Hematopoietic multipotent progenitor cell treated with erythropoietin and hydrocortisone succinate and interleukin-3 and kit ligand, for 15 days (in vitro differentiated cells): ENCODE measurements around the gene KRTAP2-1.
"Not testable (repeated sequence)": the region's sequence is repeated elsewhere in the genome, so short reads cannot be mapped to it uniquely, and the experiment has no call there.

ENCODE experiments used
- DNase-seq: peaks from one replicate; pipeline ENCODE4 v3.0.0-alpha.2; 2015; ENCODE audit warnings: low spot score

KRTAP2-1 gene

DNA sequence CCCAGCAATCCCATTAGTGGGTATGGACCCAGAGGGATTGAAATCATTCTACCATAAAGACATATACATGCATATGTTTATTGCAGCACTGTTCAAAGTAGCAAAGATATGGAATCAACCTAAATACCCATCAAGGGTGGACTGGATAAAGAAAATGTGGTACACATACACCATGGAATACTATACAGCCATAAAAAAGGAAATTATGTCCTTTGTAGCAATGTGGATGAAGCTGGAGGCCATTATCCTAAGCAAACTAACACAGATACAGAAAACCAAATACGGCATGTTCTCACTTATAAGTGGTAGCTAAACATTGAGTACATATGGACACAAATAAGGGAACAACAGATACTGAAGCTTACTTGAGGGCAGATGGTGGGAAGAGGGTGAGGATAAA, 10.4 kb upstream of the KRTAP2-1 start:
- DNase-seq, result no peak

DNA sequence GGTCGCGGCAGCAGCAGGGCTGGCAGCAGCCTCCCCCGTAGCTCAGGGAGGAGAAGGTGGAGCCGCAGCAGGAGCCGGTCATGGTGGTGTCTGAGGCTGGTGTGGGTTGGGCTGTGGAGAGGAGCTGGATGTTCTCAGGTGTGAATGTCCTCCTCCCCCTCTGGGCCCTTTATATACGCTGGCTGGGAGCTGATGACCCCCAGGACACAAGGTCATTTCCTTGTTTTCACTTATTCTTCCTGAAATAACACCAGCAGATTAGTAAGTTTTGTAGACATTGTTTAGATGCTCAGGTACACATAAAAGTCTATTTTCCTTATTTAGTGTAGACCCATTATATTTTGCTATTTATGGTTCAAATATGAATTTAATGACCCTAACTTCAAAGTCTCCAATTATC, 8.0 kb upstream of the KRTAP2-1 start, which contains the start of gene KRTAP2-2:
Gene KRTAP2-2, minus strand, starts transcription at position 101 of the 400 bp plus-strand sequence. Its CDS starts 19 bp downstream, at position 82.
- DNase-seq, result not testable (repeated sequence)

DNA sequence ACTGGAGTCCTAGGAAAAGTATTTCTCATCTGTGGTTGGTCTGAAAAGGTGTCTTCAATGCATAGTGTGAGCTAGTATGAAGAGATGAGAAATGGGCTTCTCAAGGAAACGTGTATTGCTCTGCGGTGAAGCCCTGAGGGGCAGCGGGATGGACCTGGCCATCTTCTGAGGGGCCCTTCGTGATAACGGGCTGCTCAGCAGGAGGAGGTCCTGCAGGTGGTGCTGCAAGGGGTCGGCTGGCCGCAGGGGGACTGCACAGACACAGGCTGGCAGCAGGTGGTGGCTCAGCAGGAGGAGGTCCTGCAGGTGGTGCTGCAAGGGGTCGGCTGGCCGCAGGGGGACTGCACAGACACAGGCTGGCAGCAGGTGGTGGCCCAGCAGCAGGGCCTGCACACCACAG, 7.4 kb upstream of the KRTAP2-1 start:
- DNase-seq, result not testable (repeated sequence)

DNA sequence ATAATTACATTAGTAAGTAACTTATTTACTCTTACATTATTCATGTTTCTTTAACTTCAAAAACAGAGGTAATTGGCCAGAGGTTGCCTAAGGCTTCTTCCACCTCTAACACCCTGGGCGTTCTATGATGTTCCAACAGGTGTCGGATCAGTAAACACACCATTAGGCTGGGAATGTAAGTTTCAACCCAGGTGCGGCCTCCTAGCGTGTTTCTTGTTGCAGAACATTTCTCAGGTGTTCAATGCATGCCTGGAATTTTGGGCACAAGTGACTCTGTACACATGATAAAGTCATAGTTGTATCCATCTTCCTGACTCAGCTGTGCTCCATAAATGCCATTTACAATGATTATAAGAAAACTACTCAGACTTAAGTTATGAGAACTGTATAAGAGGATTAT, 6.9 kb upstream of the KRTAP2-1 start:
- no peak for DNase-seq

DNA sequence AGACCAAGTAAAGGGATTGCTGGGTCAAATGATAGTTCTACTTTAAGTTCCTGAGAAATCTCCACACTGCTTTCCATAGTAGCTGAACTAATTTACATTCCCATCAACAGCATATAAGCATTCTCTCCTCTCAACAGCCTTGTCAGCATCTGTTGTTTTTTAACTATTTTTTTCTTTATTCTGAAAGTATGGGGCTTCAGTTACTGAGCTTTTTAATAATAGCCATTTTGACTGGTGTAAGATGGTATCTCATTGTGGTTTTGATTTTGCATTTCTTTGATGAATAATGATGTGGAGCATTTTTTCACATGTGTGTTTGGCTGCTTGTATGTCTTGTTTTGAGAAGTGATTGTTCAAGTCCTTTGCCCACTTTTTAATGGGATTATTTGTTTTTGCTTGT, 5.5 kb upstream of the KRTAP2-1 start:
- DNase-seq, result no peak

DNA sequence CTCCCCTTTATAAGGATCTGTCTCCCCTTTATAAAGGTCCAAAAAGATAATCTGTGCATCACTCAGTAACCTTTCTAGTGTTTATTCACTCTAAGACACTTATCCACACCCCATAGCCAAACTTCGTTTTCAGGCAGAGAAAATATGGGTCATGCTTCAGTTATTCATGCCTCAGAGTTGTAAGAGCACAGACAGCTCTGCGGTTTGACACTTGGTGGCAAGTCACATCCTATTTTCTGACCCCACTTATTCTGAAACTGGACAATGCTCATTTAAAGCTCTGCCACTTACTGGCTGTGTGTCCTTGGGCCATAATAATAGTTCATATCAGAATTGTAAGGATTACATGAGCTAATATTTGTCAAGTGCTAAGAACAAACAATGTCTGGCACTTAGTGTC, 2.0 kb upstream of the KRTAP2-1 start:
- DNase-seq, result no peak

DNA sequence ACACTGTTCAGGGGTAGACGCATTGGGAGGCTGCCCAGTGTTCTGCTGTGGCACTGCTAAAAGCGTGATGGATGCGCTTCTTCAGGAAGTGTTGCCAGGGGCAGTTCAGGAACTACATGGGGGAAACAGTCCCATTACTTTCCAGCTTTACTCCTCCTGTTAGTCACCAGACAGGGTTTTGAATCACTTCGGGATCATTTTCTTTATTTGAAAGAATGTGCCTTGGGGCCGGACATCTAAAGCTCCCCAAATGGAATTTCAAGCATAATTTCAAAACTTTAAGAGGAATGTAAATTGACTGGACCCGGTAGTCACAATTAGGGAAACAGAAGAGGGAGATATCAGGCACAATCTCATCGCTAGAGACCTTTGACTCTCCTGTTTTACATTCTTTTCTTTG, 1.3 kb upstream of the KRTAP2-1 start:
- no peak for DNase-seq

DNA sequence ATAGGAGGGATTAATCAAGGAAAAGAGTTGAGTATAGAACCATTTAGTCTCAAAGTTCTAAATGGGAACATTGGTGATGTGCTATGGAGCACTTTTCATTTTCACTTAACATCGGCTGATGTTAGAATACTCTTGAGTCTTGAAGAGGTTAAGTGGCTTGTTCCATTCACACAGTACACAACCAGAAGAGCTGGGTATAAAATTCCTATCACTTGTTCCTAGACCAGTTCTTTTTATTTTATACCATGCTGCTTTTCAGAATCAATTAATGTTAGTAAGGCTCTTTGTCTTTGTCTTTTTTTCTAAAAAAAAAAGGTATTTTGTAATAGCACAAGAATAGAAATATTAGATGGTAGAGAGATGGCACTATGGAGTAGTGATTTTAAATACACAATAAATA, 4.2 kb downstream of the KRTAP2-1 start:
- no peak for DNase-seq

DNA sequence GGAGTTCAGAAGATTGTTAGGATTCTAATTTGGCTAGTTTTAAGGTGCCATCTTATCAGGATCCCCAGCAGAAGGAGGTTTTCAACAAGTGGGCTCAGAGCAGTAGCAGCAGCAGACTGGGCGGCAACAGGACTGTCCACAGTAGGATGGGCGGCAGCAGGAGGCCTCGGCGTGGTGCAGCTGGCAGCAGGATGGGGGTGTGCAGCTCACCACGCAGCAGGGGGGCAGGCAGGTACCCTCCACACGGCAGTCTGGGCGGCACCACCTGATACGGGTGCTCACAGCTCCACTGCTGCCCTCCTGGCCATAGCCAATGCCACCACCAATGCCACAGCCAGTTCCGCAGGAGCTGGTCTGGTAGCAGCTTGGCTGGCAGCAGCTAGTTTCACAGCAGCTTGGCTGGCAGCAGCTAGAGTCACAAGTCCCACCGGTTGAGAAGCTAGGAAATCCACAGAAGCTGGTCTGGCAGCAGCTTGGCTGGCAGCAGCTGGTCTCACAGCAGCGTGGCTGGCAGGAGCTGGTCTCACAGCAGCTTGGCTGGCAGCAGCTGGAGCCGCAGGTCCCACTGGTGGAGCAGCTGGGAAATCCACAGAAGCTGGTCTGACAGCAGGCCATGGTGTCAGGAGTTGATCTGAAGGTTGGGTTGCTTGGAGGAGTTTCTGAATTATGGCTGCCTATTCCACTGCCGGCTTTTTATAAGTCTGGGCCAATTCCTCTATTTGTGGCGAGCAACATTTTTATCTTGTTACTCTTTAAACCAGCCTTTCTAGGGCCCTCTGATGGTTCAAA, 6.1 kb downstream of the KRTAP2-1 start, which contains the start of gene KRTAP1-1:
Gene KRTAP1-1, minus strand, starts transcription at position 668 of the 789 bp plus-strand sequence. Its CDS starts 53 bp downstream, at position 615.
- not testable (repeated sequence) for DNase-seq

DNA sequence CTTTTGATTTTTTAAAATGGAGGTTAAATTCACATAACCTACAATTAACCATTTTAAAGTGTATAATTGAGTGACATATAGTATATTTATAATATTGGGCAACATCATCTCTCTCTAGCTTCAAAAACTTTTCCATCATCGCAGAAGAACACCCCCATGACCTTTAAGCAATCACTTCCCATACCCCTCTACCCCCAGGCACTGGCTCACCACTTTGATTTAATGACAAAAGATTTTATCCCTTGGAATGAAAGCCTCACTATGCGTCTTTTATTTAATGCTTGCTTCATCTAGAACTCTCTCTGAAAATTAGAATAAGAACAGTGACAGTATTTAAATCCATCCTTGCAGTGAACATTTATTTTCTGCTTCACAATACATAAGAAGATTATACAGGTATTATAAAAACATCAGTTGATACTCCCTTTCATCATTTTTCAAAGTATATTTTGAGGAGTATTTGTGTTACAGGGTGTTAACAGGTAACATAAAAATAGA, 9.2 kb downstream of the KRTAP2-1 start:
- no peak for DNase-seq

DNA sequence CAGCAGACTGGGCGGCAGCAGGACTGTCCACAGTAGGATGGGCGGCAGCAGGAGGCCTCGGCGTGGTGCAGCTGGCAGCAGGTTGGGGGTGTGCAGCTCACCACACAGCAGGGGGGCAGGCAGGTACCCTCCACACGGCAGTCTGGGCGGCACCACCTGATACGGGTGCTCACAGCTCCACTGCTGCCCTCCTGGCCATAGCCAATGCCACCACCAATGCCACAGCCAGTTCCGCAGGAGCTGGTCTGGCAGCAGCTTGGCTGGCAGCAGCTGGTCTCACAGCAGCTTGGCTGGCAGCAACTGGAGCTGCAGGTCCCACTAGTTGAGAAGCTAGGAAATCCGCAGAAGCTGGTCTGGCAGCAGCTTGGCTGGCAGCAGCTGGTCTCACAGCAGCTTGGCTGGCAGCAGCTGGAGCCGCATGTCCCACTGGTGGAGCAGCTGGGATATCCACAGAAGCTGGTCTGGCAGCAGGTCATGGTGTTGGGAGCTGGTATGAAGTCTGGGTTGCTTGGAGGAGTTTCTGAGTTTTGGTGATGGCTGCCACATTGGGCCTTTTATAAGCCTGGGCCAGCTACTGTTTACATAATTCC, 12.7 kb downstream of the KRTAP2-1 start, which contains the start of gene KRTAP1-3:
Gene KRTAP1-3, minus strand, starts transcription at position 529 of the 590 bp plus-strand sequence. Its CDS starts 53 bp downstream, at position 476.
- not testable (repeated sequence) for DNase-seq

DNA sequence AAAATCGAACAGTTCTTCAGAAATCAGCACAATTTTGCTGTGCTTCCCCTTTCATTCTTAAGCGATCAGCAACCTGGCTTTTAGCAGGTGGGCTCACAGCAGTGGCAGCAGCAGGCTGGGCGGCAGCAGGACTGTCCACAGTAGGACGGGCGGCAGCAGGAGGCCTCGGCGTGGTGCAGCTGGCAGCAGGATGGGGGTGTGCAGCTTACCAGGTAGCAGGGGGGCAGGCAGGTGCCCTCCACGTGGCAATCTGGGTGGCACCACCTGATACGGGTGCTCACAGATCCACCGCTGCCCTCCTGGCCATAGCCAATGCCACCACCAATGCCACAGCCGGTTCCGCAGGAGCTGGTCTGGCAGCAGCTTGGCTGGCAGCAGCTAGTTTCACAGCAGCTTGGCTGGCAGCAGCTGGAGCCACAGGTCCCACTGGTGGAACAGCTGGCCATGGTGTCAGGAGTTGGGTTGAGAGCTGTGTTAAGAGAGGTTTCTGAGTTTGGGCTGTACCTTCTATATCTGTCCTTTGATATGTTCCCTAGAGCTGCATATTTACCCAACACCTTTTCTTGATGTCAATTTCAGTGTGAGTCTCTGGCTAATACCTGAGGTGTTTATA, 17.4 kb downstream of the KRTAP2-1 start, which contains the start of gene KRTAP1-4:
Gene KRTAP1-4, minus strand, starts transcription at position 563 of the 613 bp plus-strand sequence. Its CDS starts 117 bp downstream, at position 446.
- no peak for DNase-seq

DNA sequence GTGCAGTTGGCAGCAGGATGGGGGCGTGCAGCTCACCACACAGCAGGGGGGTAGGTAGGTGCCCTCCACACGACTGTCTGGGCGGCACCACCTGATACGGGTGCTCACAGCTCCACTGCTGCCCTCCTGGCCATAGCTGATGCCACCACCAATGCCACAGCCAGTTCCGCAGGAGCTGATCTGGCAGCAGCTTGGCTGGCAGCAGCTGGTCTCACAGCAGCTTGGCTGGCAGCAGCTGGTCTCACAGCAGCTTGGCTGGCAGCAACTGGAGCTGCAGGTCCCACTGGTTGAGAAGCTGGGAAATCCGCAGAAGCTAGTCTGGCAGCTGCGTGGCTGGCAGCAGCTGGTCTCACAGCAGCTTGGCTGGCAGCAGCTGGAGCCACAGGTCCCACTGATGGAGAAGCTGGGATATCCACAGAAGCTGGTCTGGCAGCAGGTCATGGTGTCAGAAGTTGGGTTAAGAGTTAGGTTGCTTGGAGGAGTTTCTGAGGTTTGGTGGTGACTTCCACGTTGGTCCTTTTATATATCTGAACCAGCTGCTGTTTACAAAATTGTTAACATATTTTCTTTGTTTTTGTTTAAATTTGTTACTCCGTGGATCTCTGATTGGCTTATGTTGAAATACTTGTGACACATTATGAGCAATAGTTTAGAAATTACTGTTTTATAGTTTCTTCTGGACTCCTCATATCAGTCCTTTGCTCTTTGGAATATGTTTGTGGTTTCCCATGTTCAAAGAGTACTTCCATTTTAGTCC, 20.2 kb downstream of the KRTAP2-1 start, which contains the start of gene KRTAP1-5:
Gene KRTAP1-5, minus strand, starts transcription at position 494 of the 757 bp plus-strand sequence. Its CDS starts 53 bp downstream, at position 441.
- DNase-seq, result no peak

DNA sequence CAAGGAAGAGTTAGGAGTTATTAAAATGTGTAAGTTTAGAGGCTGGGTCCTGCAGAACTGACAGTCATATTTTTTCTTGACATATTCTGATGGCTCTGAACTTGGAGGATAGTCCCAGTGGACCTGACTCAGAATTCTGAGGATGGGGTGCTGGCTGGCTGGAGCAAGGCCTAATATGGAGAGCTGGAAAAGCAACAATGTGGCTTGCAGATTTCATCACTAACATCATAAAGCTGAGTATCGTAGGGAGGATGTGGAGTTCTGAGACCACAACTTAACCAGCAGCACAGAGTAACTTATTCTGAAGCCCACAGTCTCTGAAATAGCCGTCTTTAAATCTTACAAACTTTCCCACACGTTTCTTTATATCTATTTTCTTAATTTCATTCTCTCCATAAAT, 22.4 kb downstream of the KRTAP2-1 start:
- no peak for DNase-seq

DNA sequence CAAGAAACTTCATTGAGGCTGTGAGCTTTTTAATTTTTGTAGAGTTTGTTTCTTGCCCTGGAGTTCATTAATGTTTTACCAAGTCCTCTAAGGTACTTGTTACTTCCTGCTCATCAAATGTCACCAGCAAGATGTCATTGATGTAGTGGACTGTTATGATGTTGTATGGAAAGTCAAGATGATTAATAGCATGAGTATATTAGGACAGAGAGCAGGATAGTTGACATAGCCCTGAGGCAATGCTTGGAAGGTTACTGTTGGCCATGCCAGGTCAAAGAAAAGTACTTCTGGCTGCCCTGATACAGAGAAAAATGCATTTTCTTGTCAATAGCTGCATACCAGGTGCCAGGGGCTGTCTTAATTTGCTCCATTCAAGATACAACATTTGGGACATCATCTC, 26.8 kb downstream of the KRTAP2-1 start:
- DNase-seq, result no peak

DNA sequence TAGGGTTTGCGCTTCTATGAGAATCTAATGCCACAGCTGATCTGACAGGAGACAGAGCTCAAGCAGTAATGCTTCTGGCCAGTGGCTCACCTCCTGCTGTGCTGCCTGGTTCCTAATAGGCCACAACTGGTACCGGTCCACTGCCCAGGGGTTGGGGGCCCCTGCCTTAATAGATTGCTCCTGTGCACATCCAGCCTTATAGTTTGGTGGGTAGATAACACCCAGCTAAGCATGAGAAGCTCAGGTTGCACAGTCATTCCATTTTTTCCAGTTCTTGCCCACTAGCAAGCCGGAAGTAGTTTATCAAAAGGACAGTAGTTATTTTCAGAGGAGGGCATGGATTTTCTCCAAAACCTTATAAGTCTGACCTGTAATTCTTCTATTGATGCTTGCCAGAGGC, 27.7 kb downstream of the KRTAP2-1 start:
- no peak for DNase-seq

DNA sequence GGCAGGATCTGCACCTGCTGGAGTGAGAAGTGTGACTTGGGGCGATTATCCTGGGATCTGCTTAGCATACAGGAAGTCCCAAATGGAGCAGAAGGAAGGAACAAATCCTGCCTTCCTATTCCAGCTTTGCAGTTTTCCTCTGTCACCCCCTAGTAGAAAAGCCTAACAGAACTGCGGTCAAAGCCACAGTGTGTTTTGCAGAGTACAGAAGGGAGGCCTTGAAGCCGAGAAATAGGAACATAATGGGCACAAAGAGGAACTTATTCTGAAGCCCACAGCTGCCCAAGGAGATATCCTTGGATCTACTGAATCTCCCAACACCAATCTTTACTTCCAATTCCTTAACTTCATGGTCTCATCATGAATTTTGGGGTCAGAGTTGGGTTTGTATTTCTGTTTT, 28.6 kb downstream of the KRTAP2-1 start:
- no peak for DNase-seq

DNA sequence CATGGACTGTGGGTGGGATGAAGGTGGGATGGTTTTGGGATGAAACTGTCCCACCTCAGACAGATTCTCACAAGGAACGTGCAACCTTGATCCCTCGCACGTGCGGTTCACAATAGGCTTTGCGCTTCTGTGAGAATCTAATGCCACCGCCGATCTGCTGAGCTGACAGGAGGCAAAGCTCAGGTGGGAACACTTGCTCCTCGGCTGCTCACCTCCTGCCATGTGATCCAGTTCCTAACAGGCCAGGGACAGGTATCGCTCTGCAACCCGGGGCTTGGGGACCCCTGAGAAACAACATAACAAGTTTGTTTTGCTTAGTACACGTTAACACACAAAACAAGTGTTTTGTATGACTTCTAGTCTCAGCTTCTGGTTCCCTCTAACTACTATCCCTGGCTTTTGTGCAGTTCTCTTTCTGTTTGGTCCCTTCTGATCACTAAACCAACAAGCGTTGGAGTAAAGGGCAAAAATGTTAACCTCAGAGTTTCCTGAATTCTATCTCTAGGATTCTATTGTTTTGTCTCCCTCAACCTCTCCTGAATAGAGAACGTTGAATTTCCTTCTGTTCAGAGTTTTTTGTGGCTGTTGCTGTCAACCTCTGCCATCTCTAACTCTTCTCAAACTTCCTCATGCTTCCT, 30.4 kb downstream of the KRTAP2-1 start:
- no peak for DNase-seq

DNA sequence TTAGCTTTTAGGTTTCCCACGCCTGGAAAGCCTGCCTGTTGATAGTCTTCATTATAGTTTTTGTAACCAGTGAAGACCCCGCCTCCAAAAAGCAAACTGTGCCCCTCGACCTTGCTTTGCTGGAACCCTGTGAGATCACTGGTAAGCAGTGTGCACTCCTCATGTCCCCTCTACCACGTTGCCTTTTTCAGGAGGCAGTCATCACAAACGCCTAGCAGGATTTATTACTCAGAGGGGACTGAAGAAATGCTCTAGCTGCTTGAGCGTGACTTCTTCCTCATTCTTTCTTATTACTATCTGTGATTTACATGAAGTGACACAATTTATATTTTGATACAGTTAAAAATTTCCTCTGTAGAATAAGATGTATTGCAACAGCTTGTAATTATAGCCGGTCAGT, 31.7 kb downstream of the KRTAP2-1 start:
- no peak for DNase-seq

DNA sequence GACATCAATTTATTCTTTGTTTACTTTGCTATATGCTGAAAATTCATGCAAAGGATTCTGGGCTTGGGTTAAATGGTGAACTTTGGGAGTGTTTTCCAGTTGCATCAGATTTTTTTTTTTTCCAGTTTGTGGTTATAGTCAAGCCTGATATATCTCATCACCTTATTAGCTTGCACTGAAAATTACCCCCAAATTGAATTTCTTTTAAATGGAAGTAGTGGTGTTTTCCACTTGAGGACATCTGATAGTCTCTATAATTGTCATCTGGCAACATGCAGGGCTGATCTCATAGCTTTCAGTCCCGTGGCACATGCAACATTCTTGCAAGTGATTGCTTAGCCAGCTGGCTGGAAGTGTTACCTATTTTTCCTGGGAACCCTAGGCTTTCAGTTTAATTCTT, 33.5 kb downstream of the KRTAP2-1 start:
- DNase-seq, result no peak

DNA sequence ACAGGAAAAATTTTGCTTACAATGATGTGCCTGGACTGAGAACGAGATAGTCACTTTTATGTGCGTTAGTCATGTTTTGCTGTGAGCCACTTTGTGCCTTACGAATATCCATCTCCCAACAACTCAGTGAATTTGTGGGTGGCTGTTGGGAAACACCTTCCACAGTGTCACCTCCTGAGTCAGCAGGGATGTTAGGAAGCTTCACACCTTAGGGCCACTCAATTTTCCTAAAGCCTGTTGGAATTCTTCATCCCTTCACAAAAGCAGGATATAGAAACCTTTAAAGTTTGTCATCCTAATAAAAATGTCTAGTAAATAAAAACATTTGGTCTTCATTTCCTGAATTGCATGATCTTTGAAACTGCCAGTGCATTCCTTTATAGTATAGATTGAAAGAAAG, 33.9 kb downstream of the KRTAP2-1 start:
- DNase-seq, result no peak
